Activated CD4-positive, alpha-beta T cell treated with anti-CD3 and anti-CD28 coated beads, Interleukin-2, amount 50 U/mL, for 16 hours (primary cell): ENCODE results near the gene TRABD.
"Not testable (repeated sequence)": the region's sequence is repeated elsewhere in the genome, so short reads cannot be mapped to it uniquely, and the experiment has no call there.

Source experiments
- DNase-seq: peaks from one replicate; pipeline ENCODE4 v3.0.0-alpha.2; 2020

Gene TRABD

DNA sequence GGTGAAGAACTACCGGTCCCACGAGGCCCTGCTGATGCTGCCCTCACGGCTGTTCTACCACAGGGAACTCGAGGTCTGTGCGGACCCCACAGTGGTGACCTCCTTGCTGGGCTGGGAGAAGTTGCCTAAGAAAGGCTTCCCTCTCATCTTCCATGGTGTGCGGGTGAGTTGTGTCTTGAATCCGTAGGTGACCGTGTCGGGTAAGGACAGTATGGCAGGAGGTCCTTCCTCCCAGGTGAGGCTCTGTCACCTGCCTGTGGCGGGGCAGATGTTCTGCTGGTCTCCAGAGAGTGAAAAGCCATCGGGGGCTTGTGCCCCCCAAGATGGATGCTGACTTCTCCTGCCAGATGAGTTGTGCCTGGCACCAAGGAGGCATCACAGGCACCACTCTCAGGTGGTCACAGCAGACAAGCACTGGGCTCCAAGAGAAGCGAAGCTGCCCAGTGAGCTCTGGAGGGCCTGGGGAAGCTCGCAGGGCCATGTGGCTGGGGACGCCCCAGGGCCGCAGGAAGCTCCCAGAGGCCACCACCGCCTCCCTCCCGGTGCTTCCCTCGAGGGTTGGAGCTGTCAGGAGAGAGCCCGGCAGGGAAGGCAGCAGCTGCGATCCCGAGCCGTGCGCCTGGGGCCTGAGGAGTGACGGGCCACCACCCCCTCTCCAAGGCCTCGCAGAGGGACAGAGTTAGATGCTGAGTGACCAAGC is 32.5 kb upstream of the TRABD start:
- DNase-seq: no peak

DNA sequence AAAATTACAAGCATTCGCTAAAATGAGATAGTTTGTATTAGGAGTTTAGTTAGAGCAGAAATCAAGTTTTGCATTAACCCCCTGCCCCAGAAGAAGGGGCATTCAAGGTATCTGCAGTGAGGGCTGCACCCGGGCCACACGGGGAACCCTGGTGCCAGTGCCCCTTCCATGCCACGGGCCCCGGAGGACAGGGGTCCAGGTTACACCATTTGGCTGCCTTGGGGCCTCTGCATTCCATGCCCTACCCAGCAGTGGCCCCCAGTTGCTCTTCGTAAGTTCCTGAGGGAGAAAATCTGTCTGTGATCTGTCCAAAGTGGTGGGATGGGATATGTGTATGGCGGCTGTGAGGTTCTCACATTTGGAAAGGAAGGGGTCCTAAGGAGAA is 32.0 kb upstream of the TRABD start:
- no peak for DNase-seq

DNA sequence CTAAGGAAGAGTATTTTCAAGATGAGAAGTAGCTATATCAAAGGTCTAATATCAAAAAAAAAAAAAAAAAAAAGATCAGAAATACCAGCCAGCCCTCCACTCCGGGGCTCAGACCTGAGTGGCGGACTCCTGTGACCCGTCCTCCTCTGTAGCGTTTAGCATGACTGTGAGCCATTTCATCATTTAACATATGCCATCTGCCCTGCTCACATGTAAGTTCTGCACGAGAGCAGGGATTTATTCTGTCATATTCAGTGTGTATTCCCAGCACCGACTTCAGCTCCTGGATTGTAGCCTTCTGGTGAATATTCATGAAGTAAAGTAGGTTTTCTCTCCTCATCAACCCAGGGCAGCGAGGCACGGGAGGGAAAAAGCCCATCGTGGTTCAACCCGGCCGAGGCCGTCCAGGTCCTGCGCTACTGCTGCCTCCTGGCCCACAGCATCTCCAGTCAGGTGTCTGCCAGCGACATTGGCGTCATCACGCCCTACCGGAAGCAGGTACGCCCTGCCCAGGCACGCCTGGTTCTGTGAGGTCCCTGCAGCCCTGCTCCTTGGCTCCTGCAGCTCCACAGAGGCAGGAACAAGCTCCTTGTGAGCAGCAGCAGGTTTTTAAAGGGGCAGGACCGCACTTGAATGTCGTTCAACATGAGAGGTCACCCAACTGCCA is 27.9 kb upstream of the TRABD start:
- no peak for DNase-seq

DNA sequence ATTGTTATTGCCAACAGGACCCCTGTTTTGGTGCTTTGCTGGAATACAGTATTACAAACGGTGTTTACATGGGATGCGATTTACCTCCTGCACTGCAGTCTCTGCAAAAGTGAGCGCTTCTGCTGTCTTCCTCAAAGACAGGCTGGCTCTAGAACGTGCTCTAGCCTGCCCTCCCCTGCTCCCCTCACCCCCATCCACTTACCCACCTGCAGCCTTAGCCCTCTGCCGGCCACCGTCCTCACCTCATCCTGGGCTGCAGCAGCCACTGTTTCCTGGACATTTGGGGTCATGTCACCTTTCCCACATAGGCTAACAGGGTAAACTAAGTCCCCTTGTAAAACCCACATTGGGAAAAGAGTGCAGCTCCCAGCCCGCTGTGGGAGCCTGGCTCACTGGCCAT is 24.8 kb upstream of the TRABD start:
- DNase-seq: no peak

DNA sequence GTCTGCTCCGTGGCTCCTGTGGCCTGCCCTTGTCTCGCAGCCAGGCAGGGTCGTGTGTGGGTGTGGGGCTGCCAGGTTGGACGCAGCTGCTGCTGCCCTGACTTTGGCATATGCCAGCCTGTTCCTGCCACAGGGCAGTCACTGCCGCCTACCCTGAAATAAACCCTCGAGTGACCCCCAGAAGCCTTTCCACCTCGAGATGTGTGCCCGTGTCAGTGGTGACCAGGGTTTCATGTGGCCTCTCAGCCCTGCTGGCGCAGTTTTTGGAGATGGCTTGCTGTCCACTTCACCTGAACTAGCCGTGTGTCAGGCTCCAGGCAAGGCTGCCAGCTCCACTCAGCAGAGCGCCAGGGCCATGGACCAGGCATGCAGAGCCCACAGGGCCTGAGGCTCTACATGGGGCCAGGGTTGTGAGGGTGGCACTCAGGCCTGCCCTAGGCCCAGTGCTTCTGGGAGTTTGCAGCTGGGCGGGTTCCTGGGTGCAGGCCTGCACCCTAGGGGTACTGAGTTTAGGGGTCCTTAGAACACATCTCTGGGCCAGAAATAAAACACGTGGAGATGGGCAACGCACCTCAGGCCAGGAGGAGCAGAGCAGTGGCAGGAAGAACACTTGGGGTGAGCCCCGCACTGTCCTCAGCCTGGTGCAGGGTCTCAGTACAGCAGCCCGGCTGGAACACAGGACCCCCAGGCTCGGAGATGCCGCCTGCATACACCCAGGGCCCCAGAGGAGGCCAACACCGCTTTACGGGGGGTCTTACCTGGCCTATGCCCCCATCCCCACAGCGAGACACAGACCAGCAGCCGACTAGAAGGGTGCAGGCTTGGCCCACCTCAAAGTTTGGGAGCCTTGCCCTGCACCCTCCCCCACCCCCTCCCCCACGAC is 24.0 kb upstream of the TRABD start:
- DNase-seq: no peak

DNA sequence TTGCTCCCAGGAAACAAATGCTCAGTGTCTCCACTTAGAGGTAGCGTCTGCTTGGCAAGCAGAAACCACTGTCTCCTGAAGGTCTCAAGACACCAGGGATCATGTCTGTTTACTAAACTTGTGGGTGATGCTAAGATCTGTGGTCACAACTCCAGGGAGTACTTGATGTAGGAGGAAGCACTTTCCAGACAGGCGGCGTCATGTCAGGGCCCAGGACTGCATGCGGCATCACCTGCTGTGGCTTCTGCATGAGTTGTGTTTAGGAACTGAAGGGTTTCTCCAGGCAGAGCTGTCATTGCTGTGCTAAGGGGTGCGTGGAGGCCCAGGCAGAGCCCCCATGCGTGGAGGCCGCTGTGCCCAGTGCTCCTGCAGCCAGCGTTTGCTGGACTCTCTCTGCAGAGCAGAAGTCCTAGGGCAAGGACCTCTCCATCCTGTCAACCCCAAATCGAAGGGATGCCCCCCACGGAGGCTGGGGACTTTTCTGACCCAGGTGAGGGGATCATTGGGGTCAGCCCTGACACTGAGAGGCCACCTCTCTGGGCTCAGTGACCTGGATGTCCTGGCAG is 23.2 kb upstream of the TRABD start:
- DNase-seq: no peak

DNA sequence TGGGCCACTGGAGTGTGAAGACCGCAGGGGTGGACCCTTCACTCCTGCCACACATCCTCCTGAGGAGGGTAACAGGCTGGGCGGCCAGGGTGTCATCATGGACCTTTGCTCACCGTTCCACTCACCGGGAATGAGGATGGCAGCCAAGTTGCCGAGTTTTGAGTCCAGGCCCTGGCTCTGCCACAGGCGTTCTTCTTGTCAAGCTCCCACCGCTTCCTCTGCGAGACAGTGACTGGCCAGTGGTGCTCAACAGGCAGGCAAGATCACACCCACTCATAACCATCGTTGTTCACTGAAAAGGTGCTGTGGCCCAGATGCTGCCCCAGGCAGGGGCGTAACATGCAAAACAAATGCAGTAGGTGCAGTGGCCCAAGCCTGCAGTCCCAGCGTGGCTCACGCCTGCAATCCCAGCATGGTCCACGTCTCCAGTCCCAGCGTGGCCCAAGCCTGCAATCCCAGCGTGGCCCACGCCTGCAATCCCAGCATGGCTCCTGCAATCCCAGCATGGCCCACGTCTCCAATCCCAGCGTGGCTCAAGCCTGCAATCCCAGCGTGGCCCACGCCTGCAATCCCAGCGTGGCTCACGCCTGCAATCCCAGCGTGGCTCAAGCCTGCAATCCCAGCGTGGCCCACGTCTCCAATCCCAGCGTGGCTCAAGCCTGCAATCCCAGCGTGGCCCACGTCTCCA is 20.1 kb upstream of the TRABD start:
- DNase-seq: no peak

DNA sequence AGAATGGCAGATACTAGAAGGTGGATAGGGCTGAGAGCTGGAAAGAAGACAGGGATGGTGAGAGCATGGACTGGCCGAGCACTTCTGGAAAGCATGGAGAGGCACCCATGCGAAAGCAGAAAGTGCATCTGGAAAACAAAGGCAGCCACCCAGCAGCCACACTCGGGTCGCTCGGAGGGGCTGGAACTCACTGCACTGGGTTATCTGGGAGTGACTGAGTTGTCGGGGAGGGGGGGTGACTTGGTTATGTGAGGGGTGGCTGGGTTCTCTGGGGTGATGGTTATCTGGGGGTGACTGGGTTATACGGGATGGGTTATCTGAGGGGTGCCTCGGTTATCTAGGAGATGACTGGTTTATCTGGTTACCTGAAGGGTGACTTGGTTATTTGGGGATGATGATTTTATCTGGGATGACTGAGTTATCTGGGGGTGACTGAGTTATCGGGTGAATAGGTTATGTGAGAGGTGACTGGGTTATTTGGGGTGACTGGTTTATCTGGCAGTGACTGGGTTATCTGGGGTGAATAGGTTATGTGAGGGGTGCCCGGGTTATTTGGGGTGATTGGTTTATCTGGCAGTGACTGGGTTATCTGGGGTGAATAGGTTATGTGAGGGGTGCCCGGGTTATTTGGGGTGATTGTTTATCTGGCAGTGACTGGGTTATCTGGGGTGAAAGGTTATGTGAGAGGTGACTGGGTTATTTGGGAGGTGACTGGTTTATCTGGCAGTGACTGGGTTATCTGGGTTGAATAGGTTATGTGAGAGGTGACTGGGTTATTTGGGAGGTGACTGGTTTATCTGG is 17.8 kb upstream of the TRABD start:
- no peak for DNase-seq

DNA sequence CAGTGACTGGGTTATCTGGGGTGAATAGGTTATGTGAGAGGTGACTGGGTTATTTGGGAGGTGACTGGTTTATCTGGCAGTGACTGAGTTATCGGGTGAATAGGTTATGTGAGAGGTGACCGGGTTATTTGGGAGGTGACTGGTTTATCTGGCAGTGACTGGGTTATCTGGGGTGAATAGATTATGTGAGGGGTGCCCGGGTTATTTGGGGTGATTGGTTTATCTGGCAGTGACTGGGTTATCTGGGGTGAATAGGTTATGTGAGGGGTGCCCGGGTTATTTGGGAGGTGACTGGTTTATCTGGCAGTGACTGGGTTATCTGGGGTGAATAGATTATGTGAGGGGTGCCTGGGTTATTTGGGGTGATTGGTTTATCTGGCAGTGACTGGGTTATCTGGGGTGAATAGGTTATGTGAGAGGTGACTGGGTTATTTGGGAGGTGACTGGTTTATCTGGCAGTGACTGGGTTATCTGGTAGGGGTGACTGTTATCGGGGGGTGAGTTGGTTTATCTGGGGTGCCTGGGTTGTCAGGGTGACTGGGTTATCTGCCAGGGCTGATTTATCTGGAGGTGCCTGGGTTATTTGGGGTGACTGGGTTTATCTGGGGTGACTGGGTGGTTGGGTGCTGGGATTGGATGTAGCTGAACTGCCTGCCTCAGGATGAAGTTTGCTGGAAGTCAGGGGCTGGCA is 17.1 kb upstream of the TRABD start:
- not testable (repeated sequence) for DNase-seq

DNA sequence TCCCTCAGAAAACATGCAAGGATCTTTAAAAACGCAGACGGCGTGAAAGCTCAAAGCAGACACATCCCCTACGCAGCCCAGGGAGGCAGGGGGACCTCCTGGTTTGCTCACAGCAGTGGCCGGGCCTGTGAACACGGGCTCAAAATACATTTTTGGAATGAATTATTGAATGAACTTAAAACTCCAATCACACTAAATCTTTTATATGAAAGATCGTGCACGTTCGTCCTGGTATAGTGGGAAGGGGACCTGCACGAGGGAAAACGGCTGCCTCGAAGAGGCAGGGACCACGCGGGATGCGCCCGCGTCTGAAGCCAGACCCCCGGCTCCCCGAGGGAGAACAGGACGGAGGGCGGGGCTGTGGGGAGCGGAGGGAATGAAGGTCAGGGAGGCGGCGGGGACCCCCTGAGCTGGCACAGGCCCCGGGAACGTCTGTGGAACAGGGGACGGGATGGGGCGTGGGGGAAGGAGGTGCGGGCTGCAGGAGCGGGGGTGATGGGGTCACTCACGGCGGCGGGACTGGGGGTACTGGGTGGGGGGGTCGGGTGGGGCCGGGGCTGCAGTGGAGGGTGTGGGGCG is 16.4 kb upstream of the TRABD start:
- no peak for DNase-seq

DNA sequence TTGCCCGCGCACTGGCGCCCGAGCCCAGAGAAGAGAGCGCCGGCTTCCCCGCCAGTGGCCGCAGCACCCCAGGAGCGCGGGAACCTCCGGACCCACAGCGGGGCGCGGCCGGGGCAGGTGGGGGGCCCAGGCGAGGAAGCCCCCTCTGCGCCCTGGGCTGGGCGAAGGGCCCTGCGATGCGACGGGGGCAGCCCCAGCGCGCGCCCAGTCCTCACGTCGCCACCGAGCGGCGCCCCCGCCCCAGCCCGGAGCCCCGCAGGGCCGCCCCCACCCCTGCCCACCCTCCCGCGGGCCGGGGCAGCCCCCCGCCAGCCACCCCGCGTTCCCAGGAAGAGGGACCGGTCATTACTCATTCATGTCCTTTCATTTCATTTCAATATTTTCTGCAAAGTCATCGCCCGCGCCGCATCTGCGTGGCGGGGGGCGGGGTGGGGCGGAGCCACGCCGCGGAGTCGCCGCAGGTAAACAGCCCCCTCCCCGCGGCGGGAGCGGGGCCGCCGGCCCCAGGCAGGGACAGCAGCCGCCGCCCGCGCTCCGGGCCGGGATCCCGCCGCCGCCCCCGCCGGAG is 15.9 kb upstream of the TRABD start:
- peak; percentile 75 for DNase-seq

DNA sequence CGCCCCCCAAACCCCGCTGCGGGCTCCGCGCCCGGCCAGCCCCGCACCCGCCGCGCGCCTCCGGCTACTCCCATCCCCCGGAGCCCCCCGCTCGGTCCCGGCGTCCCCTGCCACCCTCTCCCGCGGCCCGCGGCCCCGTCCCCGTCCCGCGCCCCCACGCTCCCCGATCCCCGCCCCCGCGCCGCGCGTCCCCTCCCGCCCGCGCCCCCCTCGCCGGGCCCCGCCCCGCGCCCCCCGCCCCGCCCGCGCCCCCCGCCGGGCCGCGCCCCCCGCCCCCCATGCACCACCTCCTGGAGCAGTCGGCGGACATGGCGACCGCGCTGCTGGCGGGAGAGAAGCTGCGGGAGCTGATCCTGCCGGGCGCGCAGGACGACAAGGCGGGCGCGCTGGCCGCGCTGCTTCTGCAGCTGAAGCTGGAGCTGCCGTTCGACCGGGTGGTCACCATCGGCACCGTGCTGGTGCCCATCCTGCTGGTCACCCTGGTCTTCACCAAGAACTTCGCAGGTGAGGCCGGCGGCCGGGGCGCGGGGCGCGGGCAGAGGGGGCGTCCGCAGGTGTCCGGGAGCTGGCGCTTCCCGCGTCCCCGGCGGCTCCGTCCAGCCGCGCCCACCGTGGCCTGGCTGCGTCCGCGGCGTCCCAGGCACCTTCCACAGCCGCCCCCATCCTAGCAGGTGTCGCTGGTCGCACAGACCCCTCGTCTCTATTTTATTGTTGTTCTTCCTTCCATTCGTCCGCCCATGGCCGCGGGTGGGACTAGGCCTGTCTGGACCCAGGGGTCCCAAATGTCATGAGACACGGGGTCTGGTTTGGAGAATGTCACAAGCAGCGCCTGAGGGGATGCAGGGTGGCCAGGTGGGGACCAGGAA is 15.0 kb upstream of the TRABD start, which contains the start of gene PANX2:
TSS of gene PANX2 (plus strand) at position 279 of the 866 bp plus-strand sequence. CDS start at position 279, 0 bp downstream.
- DNase-seq: no peak

DNA sequence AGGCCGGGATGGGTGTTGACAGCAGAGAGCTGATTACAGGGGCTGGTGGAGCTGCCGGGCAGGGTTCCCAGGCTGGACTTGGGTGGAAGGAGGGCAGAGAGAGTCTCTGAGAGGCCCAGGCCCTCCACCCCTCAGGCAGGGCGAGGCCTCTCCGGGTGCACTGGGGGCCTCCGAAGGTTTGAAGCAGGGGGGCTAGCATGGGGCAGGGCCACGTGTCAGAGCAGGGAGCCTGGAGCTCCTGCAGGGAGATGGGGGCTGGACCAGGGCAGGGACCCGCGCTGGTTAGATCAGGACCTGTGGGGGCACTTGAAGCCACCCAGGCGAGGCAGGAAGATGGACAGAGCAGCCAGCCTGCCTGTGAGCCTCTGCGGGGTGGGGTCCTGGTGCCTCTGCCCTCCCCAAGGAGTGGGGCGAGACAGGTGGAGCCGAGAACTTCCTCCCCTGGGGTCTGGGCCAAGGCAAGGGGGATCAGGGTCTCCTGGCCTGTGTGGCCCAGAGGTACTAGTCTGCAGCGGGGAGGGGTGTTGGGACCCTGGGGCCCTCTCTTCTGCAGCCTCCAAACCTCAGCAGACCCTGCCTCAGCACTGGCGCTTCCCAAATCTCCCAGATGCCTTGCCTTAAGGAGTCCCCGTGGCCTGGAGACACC is 14.3 kb upstream of the TRABD start:
- DNase-seq: no peak

DNA sequence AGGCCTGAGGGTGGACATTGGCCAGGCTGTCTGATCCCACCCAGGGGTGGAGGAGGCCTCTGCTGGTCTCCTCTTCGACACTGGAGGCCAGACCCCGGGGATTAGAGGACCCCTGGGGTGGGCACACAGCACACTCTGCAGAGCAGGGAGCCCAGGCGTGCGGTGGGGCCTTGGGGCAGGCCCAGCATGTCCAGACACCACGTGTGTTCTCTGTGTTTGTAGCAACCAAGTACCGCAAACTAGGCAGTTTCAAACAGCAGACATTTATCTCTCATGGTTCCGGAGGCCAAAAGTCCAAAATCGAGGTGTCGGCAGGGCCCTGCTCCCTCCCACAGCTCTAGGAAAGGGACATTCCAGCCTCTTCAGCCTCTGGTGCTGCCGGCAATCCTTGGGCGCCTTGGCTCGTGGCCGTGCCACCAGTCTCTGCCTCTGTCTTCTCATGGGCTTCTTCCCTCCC is 13.7 kb upstream of the TRABD start:
- no peak for DNase-seq

DNA sequence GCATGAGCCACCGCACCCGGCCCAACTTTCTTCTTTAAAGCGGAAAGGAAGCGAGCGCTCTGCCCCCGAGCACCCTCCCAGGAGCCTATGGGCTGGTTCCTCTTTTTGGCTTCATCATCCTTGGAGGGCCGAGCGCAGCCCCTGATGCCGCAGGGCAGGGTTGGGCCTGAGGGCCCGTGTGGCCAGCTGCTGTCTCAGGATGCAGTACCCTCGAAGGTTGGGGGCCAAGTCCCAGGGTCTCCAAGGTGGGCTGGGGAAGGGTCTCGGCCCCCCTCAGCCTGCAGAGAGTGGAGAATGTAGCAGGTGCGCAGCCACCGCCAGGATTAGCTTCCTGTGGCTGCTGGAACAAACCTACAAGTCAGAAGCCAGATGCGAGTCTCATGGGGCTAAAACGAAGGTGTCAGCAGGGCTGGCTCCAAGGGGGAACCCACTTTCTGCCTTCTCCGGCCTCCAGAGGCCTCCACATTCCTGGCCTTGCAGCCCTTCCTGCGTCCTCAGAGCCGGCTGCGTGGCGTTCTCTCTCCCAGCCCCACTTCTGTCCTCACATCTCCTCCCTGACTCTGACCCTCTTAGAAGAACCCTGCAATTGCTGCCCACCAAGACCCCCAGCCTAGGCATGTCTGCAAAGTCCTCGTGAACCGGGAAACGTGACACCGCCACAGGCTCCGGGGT is 12.3 kb upstream of the TRABD start:
- no peak for DNase-seq

DNA sequence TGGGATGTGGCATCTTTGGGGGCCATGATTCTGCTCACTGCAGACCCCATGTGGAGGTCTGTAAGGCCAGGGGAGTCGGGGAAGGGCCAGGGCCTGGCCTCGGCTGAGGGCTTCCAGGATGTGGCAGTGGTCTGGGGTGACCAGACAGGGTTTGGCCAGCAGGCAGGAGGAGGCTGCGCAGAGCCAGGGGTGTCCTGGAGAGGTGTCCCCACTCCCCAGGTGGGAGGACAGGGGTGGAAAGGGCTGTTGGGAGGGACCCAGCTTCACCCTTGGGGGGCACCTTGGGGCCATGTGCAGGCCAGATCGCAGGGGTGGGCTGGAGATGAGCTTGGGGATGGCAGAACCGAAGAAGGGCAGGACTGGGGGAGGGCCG is 11.7 kb upstream of the TRABD start:
- no peak for DNase-seq

DNA sequence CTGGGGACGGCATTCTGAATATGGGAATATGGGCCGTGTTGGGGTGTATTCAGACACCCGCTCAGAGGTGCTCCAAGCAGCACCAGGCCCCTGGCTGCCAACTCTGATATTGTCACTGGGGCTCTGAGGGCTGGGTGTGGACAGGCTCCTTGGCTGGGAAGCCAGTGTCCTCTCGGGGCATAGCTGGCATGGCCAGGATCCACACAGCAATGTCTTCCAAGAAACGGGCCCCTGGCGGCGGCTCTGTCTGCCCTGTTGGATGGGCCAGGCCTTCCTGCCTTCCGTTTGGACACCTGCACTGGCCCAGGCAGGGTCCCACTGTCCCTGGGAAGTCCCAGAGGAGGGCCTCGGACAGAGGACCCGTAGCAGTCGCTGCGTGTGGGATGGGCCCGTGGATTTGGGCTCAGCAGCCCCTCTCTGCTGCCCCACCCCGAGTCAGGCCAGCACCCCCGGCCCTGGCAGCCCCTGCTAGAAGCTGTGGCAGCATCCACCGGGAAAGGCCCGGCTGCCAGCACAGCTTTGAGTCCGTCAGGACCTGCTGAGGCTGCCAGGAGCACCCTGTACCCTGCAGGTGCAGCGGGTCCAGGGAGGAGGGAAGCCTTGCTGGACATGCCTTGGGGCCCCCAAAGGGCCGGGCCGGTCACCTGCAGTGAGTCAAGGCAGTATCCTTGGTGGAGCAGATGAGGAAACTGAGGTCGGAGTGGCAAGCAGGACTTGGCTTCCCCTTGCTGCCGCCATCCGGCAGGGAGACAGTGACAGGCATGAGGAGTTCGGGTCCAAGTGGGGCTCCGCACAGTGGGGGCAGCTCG is 11.1 kb upstream of the TRABD start:
- no peak for DNase-seq

DNA sequence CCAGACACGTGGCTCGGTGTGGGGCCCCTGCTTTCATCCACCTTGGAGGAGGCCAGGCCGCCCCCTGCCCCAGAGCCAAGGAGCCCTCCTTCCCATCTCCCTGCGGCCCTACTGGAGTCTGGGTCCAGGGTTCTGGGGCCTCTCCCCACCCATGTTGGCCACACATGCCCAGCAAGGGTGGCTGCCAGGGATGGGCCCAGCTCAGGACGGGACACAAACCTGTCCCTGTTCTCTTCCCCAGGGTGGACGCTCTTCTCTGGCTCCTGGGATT is 10.6 kb upstream of the TRABD start:
- no peak for DNase-seq
